Measurements from ENCODE around the gene RPS19BP1. TPM values are rescaled to one million over a fixed set of nuclear protein-coding genes. Genes with fewer than 3 reads are reported as not detected.
"Not testable (repeated sequence)": the region's sequence is repeated elsewhere in the genome, so short reads cannot be mapped to it uniquely, and the experiment has no call there.

Gene RPS19BP1
- total RNA-seq, 1 donor from 2014 or later: 48.2 TPM

- peak; percentile 53 to 67 for DNase-seq (ENCODE audit: low read depth in 2 of 2)
These were observed 18.1 kb downstream of the RPS19BP1 start for GRCh38 chr22:39514373-39514973.

GRCh38 chr22:39513791-39514190 lies 18.8 kb downstream of the RPS19BP1 start:
- no peak for DNase-seq (ENCODE audit: low read depth in 2 of 2)

GRCh38 chr22:39512026-39512425 lies 20.5 kb downstream of the RPS19BP1 start:
- DNase-seq (ENCODE audit: low read depth in 2 of 2): no peak

DNA sequence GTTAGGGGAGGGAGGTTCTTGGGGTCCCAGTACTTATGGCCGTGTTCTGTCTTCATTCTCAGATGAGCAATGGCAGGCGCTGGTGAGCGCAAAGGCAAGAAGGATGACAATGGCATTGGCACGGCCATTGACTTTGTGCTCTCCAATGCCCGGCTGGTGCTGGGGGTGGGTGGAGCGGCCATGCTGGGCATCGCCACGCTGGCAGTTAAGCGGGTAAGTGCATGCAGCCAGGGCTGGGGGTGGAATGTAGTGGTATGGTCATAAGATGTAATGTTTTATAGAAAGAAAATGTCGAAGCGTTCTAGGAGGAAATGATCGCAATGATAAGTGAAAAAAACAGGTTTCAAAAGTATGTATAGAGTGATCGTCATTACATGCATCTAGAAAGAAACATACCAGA lies 21.3 kb downstream of the RPS19BP1 start:
- no peak for DNase-seq (ENCODE audit: low read depth in 2 of 2)

DNA sequence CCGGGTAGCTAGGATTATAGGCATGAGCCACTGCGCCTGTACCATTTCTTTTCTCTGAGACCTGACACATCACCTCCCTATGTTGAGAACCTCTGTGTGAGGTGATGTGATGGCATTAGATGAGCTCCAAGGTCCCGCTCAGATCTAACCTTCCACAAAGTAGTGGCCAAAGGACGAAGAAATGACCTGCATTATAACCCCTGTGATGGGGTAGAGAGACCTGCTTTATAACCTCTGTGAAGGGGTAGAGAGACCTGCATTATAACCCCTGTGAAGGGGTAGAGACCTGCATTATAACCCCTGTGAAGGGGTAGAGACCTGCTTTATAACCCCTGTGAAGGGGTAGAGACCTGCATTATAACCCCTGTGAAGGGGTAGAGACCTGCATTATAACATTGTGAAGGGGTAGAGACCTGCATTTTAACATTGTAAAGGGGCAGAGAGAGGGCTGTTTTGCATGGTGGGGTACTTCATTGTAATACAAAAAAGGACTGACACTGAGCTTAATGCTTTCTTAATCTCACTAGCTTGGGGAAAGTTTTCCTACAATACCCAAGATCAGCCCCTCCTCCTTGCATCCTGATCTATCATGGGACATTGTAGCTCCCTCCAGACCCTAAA lies 21.9 kb downstream of the RPS19BP1 start:
- DNase-seq (ENCODE audit: low read depth in 2 of 2): no peak

GRCh38 chr22:39508393-39508792 lies 24.2 kb downstream of the RPS19BP1 start:
- DNase-seq (ENCODE audit: low read depth in 2 of 2): no peak

DNA sequence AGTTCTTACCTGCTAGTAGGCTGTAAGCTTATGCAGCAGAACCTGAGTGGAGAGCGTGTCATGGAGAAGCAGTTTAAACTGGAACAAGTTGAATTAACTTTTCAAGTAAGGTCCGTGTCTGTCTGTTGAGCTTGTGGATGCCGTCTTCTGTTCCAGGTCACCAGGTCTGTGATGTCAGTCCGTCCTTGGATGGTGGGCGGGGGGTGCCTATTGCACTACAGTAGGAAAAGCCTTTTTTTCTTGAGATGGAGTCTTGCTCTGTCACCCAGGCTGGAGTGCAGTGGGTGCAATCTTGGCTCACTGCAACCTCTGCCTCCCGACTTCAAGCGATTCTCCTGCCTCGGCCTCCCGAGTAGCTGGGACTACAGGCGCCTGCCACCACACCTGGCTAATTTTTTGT lies 25.5 kb downstream of the RPS19BP1 start:
- not testable (repeated sequence) for DNase-seq (ENCODE audit: low read depth in 2 of 2)

DNA sequence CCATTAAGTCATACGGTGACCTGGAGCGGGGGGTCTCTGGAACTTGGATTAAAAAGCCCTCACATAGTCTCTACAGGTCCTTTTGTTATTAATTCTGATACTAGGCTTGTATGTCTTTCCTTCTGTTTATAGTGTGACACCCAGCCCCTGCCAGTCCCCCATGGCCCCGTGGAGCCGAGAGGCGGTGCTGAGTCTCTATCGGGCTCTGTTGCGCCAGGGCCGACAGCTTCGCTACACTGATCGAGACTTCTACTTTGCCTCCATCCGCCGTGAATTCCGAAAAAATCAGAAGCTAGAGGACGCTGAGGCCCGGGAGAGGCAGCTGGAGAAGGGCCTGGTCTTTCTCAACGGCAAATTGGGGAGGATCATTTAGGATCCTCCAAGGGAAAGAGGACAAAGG lies 28.5 kb downstream of the RPS19BP1 start:
- DNase-seq (ENCODE audit: low read depth in 2 of 2): no peak

DNA sequence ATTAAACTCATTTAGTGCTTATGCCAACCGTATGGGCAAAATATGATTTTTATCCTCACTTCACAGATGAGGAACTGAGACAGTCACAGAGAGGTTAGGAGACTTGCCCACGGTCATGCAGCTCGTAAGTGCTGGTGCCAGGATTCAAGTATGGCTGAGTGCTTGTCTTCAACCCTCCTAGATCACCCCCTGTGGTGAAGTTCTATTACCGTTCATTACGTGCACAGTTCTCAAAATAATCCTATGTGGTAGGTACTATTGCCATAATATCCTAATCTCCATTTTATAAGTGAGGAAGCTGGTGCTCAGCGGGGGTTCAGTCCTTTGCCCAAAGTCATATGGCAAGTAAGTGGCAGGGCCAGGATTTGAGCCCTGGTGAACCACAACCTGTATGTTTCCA lies 28.9 kb downstream of the RPS19BP1 start:
- DNase-seq (ENCODE audit: low read depth in 2 of 2): no peak

GRCh38 chr22:39502789-39503409 lies 29.6 kb downstream of the RPS19BP1 start:
- no peak for DNase-seq (ENCODE audit: low read depth in 2 of 2)

DNA sequence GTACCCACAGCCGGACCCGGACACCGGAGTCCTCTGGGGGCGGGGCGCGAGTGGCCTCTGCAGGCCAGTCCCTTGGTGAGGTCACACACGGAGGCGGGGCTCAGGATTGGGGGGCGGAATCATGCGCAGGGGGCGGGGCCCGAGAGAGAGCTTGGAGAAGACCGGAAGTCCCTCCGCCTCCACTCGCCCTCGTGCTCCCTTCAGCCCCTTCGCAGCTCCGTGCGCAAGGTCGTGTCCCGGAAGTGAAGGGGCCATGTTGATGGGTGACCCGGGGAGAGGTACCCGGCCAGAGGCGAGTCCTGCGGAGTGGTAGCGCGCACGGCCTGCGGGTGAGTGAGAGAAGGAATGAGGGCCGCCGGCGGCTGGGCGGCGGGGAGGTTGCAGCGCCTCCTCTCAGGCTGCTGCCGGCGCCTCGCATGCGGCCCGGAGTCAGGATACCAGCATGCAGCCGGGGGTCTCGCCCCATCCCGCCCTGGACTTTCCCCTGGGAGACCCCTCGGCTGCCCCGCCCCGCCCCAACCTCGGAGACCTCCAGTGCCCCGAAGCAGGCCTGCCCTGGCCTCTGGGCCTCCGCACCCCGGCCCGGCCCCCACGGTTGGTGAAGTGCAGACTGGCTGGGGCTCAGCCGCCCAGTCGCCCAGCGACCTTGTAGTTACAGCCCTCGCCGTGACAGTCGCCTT lies 30.3 kb downstream of the RPS19BP1 start, which contains the start of gene MIEF1:
TSS of gene MIEF1 (plus strand) at position 182 of the 680 bp plus-strand sequence. CDS start 9,005 bp downstream, outside the sequence.
- DNase-seq (ENCODE audit: low read depth in 2 of 2): peak; percentile 93 to 94

DNA sequence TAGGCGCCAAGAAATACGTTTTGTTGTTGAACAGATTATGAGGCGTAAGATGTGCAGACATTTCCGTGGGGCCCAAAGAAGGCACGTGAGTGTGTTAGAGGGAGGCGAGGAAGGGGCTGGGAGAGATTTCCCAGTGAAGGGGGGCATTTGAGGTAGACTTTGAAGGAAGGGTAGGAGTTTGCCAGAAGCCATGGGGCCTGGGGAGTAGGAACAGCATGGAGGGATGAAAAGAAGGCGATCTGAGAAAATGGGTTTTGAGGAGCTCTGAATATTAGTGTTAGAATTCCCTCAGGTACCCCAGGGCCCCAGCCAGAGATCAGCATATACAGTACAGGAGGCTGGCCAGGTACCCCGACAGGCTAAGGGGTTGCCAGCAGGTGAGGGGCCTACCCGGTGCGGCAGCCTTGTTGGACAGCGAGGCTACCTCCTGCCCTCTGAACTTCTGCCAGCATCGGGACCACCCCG lies 30.9 kb downstream of the RPS19BP1 start:
- DNase-seq (ENCODE audit: low read depth in 2 of 2): no peak

GRCh38 chr22:39500101-39500500 lies 32.4 kb downstream of the RPS19BP1 start:
- DNase-seq (ENCODE audit: low read depth in 2 of 2): no peak

DNA sequence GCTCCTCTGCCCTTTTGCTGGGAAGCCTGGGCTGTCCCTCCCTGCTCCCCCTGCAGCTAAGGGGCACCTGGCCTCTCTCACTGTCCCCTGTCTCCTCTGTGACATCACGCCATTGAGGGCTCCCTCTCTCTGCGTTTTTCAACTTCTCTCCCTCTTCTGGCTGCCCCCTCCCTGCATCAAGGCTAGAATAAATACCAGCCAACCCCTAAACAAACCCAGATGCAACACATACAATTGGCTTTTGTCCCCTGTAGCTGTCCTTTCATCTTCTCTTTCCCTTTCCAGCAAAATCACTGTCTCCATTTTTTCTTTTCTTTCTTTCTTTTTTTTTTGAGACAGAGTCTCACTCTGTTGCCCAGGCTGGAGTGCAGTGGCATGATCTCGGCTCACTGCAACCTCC lies 33.7 kb downstream of the RPS19BP1 start:
- no peak for DNase-seq (ENCODE audit: low read depth in 2 of 2)

DNA sequence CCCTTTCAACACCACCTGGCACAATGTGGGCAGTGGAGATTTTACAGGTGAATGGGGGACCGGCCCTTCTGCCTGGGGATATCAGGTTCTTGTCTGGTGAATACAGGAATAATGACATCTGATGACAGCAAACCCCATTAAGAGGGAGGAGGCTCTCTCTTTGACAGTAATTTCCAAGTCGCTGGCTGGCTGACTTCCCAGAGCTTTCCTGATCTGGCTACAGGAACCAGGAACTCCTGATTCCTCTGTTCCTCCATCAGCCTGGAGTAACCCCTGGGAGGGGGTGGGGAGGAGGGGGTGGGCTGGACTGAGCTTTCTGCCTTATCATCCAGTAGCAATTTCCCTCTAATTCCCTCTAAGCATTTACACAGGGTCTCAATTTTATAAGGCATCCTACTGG lies 34.2 kb downstream of the RPS19BP1 start:
- DNase-seq (ENCODE audit: low read depth in 2 of 2): peak in 1 of 2 donors; percentile 62

- no peak for DNase-seq (ENCODE audit: low read depth in 2 of 2)
These were observed 35.1 kb downstream of the RPS19BP1 start for GRCh38 chr22:39497429-39497828.

- peak; percentile 75 to 82 for DNase-seq (ENCODE audit: low read depth in 2 of 2)
These were observed 36.3 kb downstream of the RPS19BP1 start for GRCh38 chr22:39496131-39496838.

- peak in 1 of 2 donors; percentile 36 for DNase-seq (ENCODE audit: low read depth in 2 of 2)
These were observed 38.0 kb downstream of the RPS19BP1 start for GRCh38 chr22:39494471-39495120.

GRCh38 chr22:39493759-39494158 lies 38.8 kb downstream of the RPS19BP1 start:
- no peak for DNase-seq (ENCODE audit: low read depth in 2 of 2)

GRCh38 chr22:39492186-39492585 lies 40.4 kb downstream of the RPS19BP1 start:
- no peak for DNase-seq (ENCODE audit: low read depth in 2 of 2)

DNA sequence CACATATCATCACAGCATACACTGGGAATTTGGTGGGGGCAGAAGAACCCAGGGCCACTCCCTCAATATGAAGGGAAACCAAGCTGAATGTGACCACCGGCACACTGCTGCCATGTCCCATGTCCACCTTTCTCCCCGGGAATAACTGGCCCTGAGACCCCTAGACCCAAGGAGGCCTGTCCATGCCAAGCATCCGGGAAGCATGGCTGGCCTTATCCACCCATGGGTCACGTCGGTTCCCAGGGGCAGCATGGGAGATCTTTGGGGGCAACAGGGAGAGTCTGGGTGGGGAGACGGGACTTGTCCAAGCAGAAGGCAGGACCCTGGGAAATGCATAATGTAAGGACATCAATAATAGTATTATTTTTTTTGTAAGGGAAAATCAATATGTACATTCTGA lies 40.9 kb downstream of the RPS19BP1 start:
- no peak for DNase-seq (ENCODE audit: low read depth in 2 of 2)

All from lung microvascular endothelial cell (primary cell).